Measurements from ENCODE around the gene FDCSP.

DNA sequence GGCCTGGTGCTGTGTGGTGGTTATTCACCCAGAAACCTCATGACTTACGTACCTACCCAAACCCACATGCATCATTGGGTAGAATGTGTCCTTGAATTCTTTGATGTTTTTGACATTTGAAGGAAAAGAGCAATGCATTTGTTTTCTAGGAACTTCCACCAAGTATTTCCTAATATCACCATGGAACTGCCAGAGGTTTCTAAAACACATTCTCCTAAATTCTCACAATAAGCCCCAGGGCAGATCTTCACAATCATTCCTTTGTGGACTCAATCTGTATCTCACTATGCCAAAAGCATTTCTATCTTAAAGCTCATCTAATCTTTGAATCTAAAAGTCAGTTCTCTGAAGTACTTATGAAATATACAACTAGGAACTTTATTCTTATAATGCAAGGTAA is 38.7 kb upstream of the FDCSP start:
- TF ChIP-seq ZNF225 (CRISPR knock-in tag; IDR thresholded peaks at IDR 0.05) (no peak), NR1H2 (CRISPR knock-in tag; IDR thresholded peaks at IDR 0.05; ENCODE audit: borderline replicate concordance, low read depth) (no peak), MYC (CRISPR knock-in tag; IDR thresholded peaks at IDR 0.05; ENCODE audit: borderline replicate concordance) (no peak), ERF (CRISPR knock-in tag; IDR thresholded peaks at IDR 0.05) (no peak), ZSCAN29 (CRISPR knock-in tag; conservative IDR thresholded peaks at IDR 0.05) (no peak), ESRRA (CRISPR knock-in tag; IDR thresholded peaks at IDR 0.05; ENCODE audit: low read depth) (no peak), ZNF207 (IDR thresholded peaks at IDR 0.05; ENCODE audit: borderline replicate concordance) (no peak), ZZZ3 (CRISPR knock-in tag; IDR thresholded peaks at IDR 0.05; ENCODE audit: borderline replicate concordance) (no peak)
- TF ChIP-seq, protein P1, sequence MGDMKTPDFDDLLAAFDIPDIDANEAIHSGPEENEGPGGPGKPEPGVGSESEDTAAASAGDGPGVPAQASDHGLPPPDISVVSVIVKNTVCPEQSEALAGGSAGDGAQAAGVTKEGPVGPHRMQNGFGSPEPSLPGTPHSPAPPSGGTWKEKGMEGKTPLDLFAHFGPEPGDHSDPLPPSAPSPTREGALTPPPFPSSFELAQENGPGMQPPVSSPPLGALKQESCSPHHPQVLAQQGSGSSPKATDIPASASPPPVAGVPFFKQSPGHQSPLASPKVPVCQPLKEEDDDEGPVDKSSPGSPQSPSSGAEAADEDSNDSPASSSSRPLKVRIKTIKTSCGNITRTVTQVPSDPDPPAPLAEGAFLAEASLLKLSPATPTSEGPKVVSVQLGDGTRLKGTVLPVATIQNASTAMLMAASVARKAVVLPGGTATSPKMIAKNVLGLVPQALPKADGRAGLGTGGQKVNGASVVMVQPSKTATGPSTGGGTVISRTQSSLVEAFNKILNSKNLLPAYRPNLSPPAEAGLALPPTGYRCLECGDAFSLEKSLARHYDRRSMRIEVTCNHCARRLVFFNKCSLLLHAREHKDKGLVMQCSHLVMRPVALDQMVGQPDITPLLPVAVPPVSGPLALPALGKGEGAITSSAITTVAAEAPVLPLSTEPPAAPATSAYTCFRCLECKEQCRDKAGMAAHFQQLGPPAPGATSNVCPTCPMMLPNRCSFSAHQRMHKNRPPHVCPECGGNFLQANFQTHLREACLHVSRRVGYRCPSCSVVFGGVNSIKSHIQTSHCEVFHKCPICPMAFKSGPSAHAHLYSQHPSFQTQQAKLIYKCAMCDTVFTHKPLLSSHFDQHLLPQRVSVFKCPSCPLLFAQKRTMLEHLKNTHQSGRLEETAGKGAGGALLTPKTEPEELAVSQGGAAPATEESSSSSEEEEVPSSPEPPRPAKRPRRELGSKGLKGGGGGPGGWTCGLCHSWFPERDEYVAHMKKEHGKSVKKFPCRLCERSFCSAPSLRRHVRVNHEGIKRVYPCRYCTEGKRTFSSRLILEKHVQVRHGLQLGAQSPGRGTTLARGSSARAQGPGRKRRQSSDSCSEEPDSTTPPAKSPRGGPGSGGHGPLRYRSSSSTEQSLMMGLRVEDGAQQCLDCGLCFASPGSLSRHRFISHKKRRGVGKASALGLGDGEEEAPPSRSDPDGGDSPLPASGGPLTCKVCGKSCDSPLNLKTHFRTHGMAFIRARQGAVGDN (CRISPR knock-in tag; IDR thresholded peaks at IDR 0.05) = no peak
- TF ChIP-seq, protein P2, sequence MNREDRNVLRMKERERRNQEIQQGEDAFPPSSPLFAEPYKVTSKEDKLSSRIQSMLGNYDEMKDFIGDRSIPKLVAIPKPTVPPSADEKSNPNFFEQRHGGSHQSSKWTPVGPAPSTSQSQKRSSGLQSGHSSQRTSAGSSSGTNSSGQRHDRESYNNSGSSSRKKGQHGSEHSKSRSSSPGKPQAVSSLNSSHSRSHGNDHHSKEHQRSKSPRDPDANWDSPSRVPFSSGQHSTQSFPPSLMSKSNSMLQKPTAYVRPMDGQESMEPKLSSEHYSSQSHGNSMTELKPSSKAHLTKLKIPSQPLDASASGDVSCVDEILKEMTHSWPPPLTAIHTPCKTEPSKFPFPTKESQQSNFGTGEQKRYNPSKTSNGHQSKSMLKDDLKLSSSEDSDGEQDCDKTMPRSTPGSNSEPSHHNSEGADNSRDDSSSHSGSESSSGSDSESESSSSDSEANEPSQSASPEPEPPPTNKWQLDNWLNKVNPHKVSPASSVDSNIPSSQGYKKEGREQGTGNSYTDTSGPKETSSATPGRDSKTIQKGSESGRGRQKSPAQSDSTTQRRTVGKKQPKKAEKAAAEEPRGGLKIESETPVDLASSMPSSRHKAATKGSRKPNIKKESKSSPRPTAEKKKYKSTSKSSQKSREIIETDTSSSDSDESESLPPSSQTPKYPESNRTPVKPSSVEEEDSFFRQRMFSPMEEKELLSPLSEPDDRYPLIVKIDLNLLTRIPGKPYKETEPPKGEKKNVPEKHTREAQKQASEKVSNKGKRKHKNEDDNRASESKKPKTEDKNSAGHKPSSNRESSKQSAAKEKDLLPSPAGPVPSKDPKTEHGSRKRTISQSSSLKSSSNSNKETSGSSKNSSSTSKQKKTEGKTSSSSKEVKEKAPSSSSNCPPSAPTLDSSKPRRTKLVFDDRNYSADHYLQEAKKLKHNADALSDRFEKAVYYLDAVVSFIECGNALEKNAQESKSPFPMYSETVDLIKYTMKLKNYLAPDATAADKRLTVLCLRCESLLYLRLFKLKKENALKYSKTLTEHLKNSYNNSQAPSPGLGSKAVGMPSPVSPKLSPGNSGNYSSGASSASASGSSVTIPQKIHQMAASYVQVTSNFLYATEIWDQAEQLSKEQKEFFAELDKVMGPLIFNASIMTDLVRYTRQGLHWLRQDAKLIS (CRISPR knock-in tag; IDR thresholded peaks at IDR 0.05) = no peak
- TF ChIP-seq, protein P3, sequence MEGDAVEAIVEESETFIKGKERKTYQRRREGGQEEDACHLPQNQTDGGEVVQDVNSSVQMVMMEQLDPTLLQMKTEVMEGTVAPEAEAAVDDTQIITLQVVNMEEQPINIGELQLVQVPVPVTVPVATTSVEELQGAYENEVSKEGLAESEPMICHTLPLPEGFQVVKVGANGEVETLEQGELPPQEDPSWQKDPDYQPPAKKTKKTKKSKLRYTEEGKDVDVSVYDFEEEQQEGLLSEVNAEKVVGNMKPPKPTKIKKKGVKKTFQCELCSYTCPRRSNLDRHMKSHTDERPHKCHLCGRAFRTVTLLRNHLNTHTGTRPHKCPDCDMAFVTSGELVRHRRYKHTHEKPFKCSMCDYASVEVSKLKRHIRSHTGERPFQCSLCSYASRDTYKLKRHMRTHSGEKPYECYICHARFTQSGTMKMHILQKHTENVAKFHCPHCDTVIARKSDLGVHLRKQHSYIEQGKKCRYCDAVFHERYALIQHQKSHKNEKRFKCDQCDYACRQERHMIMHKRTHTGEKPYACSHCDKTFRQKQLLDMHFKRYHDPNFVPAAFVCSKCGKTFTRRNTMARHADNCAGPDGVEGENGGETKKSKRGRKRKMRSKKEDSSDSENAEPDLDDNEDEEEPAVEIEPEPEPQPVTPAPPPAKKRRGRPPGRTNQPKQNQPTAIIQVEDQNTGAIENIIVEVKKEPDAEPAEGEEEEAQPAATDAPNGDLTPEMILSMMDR (CRISPR knock-in tag; IDR thresholded peaks at IDR 0.05) = no peak

Data from HepG2 (cell line).